Neuron (in vitro differentiated cells): Measurements from ENCODE around the gene RPL31.

Experiments
- H2AFZ ChIP-seq: one replicate; pipeline ENCODE4 v1.6.1; 2013; ENCODE audit warnings: low read depth, mild to moderate bottlenecking, inconsistent platforms, low read length, moderate library complexity
- H3K27me3 ChIP-seq: one replicate; pipeline ENCODE4 v1.6.1; 2013; ENCODE audit warnings: low read length; ENCODE audit not compliant: insufficient read depth
- H3K36me3 ChIP-seq: one replicate; pipeline ENCODE4 v1.6.1; 2013; ENCODE audit warnings: low read length; ENCODE audit not compliant: insufficient read depth
- H3K4me1 ChIP-seq: one replicate; pipeline ENCODE4 v1.6.1; 2013; ENCODE audit warnings: low read length; ENCODE audit not compliant: insufficient read depth
- H3K4me3 ChIP-seq: 2 replicates; pipeline ENCODE4 v1.5.1; 2013; ENCODE audit warnings: mild to moderate bottlenecking, low read length, moderate library complexity
- H3K9me3 ChIP-seq: one replicate; pipeline ENCODE4 v1.6.1; 2013; ENCODE audit warnings: low read length

Gene RPL31

GRCh38 chr2:100964681-100965169 lies 37.4 kb upstream of the RPL31 start:
- Histone ChIP-seq H3K4me1 (no peaks in the 10 kb centered on the region), H2AFZ (no peak overlapping the region), H3K4me3 (no peak overlapping the region)

DNA sequence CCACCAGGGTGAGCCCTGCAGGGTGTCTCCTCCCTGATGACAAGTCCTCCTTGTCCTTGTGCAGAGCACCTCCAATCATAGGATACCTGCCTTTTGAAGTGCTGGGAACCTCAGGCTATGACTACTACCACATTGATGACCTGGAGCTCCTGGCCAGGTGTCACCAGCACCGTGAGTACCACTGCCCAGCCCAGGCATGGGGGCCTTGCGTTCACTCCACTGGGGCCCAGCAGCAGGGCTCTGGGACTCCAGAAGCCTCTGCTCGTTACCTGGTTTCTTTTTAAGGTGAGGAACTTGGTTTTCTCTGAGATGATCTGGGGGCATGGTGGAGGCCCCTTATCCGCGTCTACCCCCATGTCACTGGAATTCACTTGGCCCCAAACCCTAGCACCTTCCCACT lies 36.5 kb upstream of the RPL31 start:
- H3K4me3 ChIP-seq: no peak overlapping the region
- H3K27me3 ChIP-seq: no peaks in the 10 kb centered on the region
- no peaks in the 10 kb centered on the region for H3K4me1 ChIP-seq
- no peak overlapping the region for H2AFZ ChIP-seq
- no peaks in the 10 kb centered on the region for H3K9me3 ChIP-seq
- no peaks in the 10 kb centered on the region for H3K36me3 ChIP-seq

More at GRCh38 chr2:100964681-100965169, 37.4 kb upstream of the RPL31 start:
- no peaks in the 10 kb centered on the region for H3K9me3 ChIP-seq
- H3K27me3 ChIP-seq: no peaks in the 10 kb centered on the region
- H3K36me3 ChIP-seq: no peaks in the 10 kb centered on the region

DNA sequence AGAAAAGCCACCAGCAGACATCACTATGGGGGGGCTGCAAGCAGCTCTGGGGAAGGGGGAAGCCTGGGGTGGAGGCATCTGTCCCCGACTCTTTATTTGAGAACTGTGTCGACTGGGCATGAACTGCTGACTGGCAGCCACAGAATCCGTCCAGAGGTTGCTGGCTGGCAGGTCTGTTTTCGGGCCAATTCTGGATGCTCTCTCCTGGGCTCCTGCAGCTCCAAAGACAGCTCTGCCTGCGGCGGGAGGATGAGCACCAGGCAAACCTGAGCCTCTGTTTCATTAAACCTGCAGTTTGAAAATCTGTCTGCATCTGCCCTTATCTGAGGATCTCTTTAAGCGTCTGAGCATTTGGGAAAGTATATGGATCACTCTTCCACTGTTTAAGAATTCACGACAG lies 34.4 kb upstream of the RPL31 start:
- H2AFZ ChIP-seq: no peak overlapping the region
- H3K9me3 ChIP-seq: no peaks in the 10 kb centered on the region
- H3K36me3 ChIP-seq: no peaks in the 10 kb centered on the region
- H3K4me1 ChIP-seq: no peaks in the 10 kb centered on the region
- no peak overlapping the region for H3K4me3 ChIP-seq
- H3K27me3 ChIP-seq: no peaks in the 10 kb centered on the region

DNA sequence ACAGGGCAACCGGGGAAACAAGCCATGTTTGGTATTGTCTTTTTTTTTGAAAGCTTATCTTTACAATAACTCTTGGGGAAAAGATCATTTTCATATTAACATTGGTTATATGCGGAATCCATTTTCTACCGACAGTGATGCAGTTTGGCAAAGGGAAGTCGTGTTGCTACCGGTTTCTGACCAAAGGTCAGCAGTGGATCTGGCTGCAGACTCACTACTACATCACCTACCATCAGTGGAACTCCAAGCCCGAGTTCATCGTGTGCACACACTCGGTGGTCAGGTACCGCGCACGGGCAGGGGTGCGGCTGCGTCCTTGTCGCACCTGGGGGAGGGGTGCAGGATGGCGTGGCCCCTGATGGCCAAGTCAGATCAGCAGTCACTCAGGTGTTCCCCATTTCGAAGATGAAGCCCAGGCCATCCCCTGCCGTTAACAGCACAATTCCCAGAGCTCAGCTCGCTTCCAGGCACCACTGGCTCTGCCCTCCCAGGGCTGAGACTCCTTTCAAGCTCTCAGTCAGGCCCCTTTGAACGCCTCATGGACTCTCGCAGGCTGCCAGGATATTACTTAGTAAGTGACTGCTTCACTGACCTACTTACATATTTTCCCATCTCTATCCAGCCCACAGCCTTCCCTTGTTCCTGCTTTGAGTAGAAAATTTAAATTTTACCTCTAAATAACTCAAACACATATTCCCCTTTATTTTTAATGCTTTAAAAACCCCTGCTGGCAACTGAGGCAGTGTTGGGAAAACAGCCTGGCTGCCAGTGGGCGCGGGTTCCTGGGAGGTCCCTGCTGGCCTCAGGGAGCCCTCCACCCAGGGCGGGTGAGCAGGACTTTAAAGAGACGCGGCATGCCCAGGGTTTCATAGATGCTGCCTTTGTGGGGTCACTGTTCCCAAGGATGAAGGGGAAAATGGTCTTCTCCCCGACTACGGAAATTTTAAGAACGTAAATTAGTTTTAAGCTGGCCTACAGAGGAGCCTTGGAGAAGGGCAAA lies 33.6 kb upstream of the RPL31 start:
- Histone ChIP-seq H3K4me3 (no peak overlapping the region), H3K27me3 (no peaks in the 10 kb centered on the region), H3K36me3 (no peaks in the 10 kb centered on the region)

GRCh38 chr2:100969998-100970397 lies 32.1 kb upstream of the RPL31 start:
- H2AFZ ChIP-seq: no peak overlapping the region
- H3K4me3 ChIP-seq: no peak overlapping the region
- H3K9me3 ChIP-seq: no peaks in the 10 kb centered on the region
- H3K27me3 ChIP-seq: no peaks in the 10 kb centered on the region
- no peaks in the 10 kb centered on the region for H3K4me1 ChIP-seq
- H3K36me3 ChIP-seq: no peaks in the 10 kb centered on the region

More for the DNA sequence above, 33.6 kb upstream of the RPL31 start:
- no peaks in the 10 kb centered on the region for H3K4me1 ChIP-seq
- no peaks in the 10 kb centered on the region for H3K9me3 ChIP-seq
- H2AFZ ChIP-seq: no peak overlapping the region

GRCh38 chr2:100971221-100971620 lies 30.9 kb upstream of the RPL31 start:
- H3K4me3 ChIP-seq: no peak overlapping the region
- H3K9me3 ChIP-seq: no peaks in the 10 kb centered on the region
- H3K27me3 ChIP-seq: no peaks in the 10 kb centered on the region
- no peaks in the 10 kb centered on the region for H3K36me3 ChIP-seq
- H3K4me1 ChIP-seq: no peaks in the 10 kb centered on the region
- H2AFZ ChIP-seq: no peak overlapping the region

GRCh38 chr2:100972452-100972851 lies 29.6 kb upstream of the RPL31 start:
- H3K4me1 ChIP-seq: peaks cover 8% of the 10 kb centered on the region
- H3K9me3 ChIP-seq: no peaks in the 10 kb centered on the region
- no peaks in the 10 kb centered on the region for H3K27me3 ChIP-seq
- no peaks in the 10 kb centered on the region for H3K36me3 ChIP-seq
- no peak overlapping the region for H3K4me3 ChIP-seq
- no peak overlapping the region for H2AFZ ChIP-seq

DNA sequence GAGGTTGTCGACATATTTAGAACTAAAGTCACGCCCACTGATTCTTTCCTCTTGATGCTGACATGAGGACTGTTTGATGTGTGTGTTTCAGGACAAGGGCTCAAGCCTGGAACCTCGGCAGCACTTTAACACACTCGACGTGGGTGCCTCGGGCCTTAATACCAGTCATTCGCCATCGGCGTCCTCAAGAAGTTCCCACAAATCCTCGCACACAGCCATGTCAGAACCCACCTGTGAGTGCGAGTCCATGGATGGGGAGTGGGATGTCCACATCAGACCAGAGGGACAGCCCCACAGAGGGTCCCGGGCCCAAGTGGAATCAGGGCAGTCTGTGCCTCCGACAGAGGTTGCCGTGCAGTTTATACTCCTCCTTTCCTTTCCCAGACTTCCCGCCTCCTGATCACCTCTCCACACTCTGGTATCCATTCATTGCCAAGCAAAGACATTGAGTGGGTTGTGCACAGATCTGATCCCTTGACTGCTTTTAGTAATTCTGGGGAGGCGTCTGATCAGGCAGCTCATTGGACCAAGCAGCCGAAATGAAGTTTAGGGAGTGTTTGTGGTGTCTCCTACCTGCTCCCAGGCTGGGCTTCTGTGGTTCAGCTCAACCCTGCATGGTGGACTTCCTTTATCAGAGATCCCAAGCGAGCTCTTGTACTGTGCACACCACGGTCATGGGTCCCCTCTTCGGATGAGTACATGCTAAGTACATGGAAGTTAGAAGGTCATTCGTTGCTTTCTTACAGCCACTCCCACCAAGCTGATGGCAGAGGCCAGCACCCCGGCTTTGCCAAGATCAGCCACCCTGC lies 27.2 kb upstream of the RPL31 start:
- Histone ChIP-seq H3K9me3 (no peaks in the 10 kb centered on the region), H3K4me1 (peaks cover 8% of the 10 kb centered on the region), H2AFZ (no peak overlapping the region), H3K36me3 (no peaks in the 10 kb centered on the region), H3K4me3 (no peak overlapping the region), H3K27me3 (peaks cover 4% of the 10 kb centered on the region)

GRCh38 chr2:100975521-100975785 lies 26.6 kb upstream of the RPL31 start:
- Histone ChIP-seq H3K4me3 (no peak overlapping the region), H3K36me3 (no peaks in the 10 kb centered on the region), H3K27me3 (peaks cover 4% of the 10 kb centered on the region), H3K9me3 (no peaks in the 10 kb centered on the region), H3K4me1 (peaks cover 8% of the 10 kb centered on the region), H2AFZ (no peak overlapping the region)

- H3K27me3 ChIP-seq: peaks cover 4% of the 10 kb centered on the region
- H3K36me3 ChIP-seq: no peaks in the 10 kb centered on the region
- H3K9me3 ChIP-seq: no peaks in the 10 kb centered on the region
- no peak overlapping the region for H3K4me3 ChIP-seq
- H3K4me1 ChIP-seq: peaks cover 12% of the 10 kb centered on the region
- no peak overlapping the region for H2AFZ ChIP-seq
Observed at GRCh38 chr2:100976061-100976460, 26.0 kb upstream of the RPL31 start.

GRCh38 chr2:100976645-100977391 lies 25.3 kb upstream of the RPL31 start:
- no peaks in the 10 kb centered on the region for H3K9me3 ChIP-seq
- H3K36me3 ChIP-seq: no peaks in the 10 kb centered on the region
- H3K4me3 ChIP-seq: no peak overlapping the region
- peaks cover 4% of the 10 kb centered on the region for H3K27me3 ChIP-seq
- peaks cover 20% of the 10 kb centered on the region for H3K4me1 ChIP-seq
- H2AFZ ChIP-seq: no peak overlapping the region

- H3K36me3 ChIP-seq: no peaks in the 10 kb centered on the region
- no peaks in the 10 kb centered on the region for H3K9me3 ChIP-seq
- no peak overlapping the region for H3K4me3 ChIP-seq
- H3K4me1 ChIP-seq: peaks cover 20% of the 10 kb centered on the region
- H3K27me3 ChIP-seq: peaks cover 4% of the 10 kb centered on the region
- H2AFZ ChIP-seq: no peak overlapping the region
Observed at GRCh38 chr2:100977511-100977910, 24.6 kb upstream of the RPL31 start.
